ENCODE data around the gene C4BPB. TPM values are rescaled to one million over a fixed set of nuclear protein-coding genes. Genes with fewer than 3 reads are reported as not detected.

C4BPB gene
- total RNA-seq, 1 donor from 2014 or later, result 0.24 TPM

DNA sequence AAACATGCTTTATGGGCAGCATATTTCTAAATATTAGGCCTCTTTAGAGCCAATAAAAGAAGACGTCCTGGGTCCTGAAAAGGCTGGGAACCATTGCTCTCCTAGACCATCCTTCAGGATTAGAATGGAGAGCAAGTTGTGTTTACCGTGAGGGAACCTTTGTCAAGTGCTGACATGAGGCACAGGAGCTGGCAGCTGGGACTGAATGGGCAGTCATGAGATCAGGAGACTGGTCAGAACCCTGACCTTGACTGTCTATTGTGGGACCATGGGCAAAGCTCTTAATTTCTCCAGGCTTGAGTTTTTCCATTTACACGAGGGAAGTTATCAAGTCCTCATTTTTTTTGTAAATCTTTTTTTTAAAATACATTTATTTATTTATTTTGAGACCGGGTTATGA, 30.4 kb upstream of the C4BPB start:
- no peak for DNase-seq (ENCODE audit: low spot score)
- intact Hi-C loops (cut with DNase I), result loop anchor here (10.0 kb wide), 2 partner anchors 383 to 553 kb away; partner anchors contain the start of gene RASSF5

DNA sequence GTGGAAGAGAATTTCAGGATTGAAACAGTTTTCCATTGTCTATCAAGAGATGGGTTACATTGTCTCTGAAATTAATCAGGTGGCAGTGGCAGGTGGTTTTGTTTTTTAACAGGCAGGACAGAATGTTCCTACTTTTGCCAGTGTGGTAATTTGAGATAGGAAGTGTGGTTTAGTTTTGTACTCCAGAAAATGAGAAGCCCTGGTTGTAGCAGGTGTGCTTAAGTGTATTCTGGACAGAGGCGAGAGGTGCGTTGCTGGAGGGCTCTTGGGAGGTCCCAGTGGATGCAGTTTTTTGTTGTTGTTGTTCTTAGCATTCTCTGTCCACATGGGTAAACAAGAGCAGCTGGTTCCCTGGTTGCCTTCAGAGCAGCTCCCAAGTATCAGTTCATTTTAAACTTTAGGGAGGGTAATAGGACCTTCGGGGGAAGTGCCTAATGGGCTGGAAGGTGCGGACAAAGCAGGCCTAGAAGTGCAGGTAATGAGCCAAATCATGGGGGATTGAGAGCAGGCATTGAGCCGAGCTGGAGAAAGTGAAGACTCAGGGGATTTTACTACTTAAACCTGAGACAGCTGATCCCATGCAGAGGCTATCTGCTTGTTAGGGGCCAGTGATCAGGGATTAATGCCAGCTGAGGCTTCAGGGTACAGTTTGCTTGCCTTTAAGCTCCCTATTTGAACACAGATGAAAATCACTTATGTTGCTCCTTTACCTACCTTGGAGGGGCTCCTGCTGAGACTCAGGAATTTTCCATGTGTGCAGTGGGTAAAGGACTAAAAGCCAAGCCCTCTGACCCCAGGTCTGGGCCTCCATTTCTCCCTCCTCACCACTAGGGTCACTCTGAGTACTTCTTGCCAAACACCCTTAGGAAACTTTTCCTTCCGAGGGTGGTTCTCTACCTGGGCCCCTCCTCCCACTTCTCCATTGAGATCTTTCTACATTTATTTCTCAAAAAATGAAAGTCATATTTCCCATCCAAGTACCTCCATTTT, 29.5 kb upstream of the C4BPB start:
- no peak for DNase-seq (ENCODE audit: low spot score)
- intact Hi-C loops (cut with DNase I), result loop anchor here (10.0 kb wide), 2 partner anchors 384 to 554 kb away; partner anchors contain the start of gene RASSF5

DNA sequence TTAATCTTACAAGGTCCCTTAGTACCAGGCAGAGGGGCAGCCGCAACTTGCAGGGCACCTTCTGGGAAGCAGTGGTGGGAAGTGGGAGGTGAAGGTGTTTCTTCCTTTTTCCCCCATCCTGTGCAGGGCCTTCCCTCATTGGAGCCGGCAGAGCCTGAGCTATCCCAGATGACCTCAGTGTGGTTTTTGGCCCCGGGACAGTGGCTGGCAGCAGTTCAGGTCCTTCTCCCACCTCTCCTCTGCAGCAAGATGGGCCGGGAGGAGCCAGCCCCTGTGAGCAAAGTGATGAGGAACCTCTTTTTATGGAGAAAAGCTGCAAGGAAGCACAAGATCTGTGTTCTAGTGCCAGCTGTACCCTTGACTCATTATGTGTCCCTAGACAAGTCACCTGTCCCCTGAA, 28.8 kb upstream of the C4BPB start:
- no peak for DNase-seq (ENCODE audit: low spot score)
- intact Hi-C loops (cut with DNase I), result loop anchor here (10.0 kb wide), 2 partner anchors 385 to 555 kb away; partner anchors contain the start of gene RASSF5

DNA sequence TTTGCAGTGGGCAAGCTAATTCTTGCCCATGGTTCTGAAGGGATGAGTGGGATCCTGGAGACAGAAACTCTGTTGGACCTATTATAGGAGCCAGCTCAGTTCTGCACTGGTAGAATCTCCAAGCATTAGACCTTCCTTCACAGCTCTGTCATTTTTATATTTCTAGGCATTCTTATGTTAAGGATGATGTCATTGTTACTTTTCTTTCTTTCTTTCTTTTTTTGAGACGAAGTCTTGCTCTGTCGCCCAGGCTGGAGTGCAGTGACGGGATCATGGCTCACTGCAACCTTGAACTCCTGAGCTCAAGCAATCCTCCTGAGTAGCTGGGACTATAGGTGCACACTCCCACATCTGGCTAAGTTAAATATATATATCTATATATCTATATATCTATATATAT, 28.1 kb upstream of the C4BPB start:
- intact Hi-C loops (cut with DNase I), result no loop called here
- no peak for DNase-seq (ENCODE audit: low spot score)

DNA sequence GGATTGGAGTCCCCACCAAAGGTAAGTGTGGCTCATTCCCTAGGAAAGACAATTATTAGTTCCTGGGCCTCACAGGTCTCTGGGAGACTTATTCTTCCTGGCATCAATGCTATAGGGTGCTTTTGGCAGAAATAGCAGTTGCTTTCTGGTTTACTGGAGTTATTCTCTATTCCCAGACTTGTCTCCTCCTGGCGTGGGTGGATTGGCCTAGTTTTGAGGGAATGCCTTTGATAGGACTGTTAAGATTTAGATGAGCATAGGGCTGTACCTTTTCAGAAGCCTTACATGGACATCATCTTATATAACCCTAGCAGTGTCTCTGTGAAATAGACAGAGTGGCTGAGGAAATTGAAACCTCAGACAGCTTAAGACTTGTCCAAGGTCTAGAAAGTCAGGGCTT, 26.6 kb upstream of the C4BPB start:
- intact Hi-C loops (cut with DNase I), result no loop called here

DNA sequence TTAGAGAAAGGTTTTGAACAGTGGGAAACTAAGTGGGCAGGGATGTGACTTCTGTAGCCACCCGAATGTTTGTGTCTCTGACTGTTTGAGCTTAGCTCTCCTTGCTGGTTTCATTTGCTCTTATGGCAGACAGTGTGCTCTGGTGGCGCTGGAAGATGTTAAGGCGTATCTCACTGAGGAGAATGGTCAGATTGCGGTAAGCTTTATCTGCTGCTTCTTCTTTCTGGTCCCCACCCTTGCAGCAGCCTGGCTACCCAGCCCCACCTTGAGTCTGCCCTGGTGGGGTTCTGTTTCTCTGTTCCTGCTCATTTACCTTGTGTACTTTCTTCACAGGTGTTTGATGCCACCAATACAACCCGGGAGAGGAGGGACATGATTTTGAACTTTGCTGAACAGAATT, 25.6 kb upstream of the C4BPB start:
- no peak for DNase-seq (ENCODE audit: low spot score)

More for the DNA sequence above, 26.6 kb upstream of the C4BPB start:
- DNase-seq (ENCODE audit: low spot score), result no peak

DNA sequence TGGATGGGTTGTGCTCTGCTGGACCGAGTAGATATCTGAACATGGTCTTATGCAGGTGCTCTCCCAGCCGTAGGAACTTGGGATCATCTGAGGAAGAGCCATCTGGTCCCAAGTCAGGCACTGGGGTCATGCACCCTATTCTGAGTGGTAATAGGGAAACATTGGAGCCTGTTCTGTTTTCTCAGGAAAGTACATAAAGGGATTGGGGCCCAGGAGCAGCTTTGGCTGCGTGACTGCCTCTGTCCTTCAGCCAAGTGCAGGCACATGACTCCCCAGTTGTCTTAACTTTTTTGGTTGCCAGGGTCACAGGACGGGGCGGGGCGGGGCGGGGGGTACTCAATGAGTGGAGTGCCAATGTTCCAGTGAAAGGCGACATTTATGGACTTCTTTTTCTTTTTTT, 24.1 kb upstream of the C4BPB start:
- no peak for DNase-seq (ENCODE audit: low spot score)

More for the DNA sequence above, 25.6 kb upstream of the C4BPB start:
- intact Hi-C loops (cut with DNase I), result no loop called here

DNA sequence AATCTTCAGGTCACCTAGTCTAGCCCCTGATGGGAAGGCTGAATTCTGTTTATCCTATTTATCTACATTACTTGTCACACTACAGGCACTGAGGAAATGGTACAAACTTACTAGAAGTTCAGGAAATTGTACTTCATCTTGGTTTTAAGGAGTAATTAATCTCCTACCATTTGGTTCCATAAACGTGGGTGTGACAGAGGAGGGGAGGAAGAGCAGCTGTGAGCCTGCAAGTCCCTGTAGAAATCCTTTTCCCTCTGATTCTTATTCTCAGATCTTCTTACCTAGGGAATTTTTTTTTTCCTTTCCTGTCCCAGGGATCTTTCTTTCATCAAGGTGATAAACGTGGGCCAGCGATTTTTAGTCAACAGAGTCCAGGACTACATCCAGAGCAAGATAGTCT, 21.5 kb upstream of the C4BPB start:
- DNase-seq (ENCODE audit: low spot score), result no peak
- intact Hi-C loops (cut with DNase I), result loop anchor here (5.0 kb wide), 1 partner anchor 45 kb away; no protein-coding TSS in a partner anchor

More for the DNA sequence above, 24.1 kb upstream of the C4BPB start:
- intact Hi-C loops (cut with DNase I), result no loop called here

DNA sequence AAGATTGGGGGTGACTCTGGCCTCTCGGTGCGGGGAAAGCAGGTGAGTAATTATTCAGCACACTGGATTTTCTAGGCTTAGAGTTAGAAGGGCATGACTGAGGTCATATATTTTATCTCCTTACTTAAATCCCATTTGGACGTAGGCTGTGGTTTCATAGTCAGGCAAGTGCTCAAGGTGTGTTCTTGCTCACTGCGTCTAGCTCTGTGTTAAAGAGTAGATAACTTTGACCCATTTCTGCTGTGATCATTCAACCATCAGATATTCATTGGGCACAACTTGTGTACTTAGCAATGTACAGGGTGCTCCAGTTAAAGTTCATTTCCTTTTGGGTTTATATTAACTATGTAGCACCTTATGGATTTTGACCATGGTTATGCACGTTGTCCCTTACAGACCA, 21.0 kb upstream of the C4BPB start:
- intact Hi-C loops (cut with DNase I), result loop anchor here (5.0 kb wide), 1 partner anchor 45 kb away; no protein-coding TSS in a partner anchor
- no peak for DNase-seq (ENCODE audit: low spot score)

DNA sequence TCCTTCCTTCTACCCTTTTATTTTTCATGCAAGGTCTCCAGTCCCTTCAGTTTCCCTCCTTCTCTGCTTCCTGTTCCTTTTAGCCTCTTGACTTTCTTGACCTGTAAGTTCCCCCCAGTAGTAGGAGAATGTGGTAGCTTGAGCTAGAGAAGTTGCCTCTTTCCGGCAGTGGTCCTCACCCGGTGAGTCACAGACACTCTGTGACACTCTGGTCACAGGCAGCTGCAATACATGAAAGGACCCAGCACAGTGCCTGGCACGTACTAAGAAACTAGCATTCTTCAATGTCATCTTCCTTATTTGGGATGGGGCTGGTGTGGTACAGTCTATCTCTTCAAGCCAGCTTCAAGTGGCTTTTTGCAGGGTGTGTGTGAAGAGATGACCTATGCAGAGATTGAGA, 19.6 kb upstream of the C4BPB start:
- intact Hi-C loops (cut with DNase I), result loop anchor here (5.0 kb wide), 1 partner anchor 47 kb away; no protein-coding TSS in a partner anchor

DNA sequence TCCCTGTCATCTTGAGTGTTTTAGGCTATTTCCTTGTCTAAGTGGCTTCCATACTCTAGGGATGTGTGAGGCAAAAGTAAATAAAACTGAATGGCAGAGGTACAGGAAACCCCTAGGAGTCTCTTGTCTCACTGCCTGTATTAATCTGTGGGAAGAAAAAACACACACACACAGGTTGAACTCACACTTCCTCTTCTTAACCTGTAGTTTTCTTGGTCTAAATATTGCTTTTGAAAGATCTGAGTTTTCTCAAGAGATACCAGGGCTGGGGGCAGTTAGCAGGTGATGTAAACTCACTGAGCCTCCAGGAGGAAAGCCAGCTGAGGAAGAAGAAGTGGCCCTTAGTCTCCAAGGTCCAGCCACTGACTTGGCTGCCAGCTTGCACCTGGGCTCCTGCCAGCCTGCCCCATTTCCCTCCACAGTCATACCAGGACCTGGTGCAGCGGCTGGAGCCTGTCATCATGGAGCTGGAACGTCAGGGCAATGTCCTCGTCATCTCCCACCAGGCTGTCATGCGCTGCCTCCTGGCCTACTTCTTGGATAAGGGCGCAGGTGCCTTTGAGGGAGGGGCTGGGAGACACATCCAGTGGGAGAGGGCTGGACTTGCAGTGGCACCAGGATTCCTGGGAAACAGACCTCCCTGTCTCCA, 18.7 kb upstream of the C4BPB start:
- peak; percentile 81 for DNase-seq (ENCODE audit: low spot score)
- intact Hi-C loops (cut with DNase I), result loop anchor here (5.0 to 10.0 kb wide), 2 partner anchors 48 to 145 kb away; partner anchors contain the start of gene FCMR

More for the DNA sequence above, 19.6 kb upstream of the C4BPB start:
- peak; percentile 80 for DNase-seq (ENCODE audit: low spot score)

DNA sequence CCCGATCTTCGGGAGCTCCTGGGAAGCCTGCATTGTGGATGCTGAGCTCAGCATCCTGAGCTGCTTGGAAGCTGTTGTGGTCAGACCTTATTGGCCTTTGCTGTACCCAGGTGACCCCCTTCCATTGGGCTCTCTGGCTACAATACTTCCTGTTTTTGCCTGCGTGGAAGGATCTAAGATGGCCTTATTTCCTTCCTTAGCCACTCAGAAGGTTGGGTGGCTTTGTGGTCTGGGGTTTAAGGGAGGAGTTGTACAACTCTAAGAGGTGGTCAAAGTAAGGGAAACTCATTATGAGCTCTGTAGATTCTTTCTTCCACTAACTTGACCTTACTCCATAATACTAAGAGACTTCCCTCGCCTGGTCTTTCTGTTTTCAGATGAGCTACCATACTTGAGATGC, 17.8 kb upstream of the C4BPB start:
- intact Hi-C loops (cut with DNase I), result loop anchor here (10.0 kb wide), 1 partner anchor 146 kb away; the partner anchor contains the start of gene FCMR
- DNase-seq (ENCODE audit: low spot score), result no peak

DNA sequence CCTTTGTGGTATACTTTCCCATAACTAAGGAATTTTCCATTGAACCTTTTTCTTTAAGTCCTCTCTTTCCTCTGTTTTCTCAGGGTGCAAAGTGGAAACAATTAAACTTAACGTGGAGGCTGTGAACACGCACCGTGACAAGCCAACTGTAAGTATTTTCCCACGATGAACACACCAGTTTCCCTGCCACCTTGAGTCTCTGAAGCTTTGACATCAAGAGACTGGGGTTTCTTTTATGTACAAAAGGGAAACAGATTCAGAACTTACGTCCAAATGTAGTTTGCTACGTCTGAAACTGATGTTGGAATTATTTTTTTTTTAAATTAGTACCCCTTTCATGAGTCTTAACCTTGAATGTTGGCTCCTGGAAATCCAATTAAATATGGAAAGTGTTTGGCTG, 17.2 kb upstream of the C4BPB start:
- intact Hi-C loops (cut with DNase I), result loop anchor here (10.0 kb wide), 1 partner anchor 147 kb away; the partner anchor contains the start of gene FCMR
- DNase-seq (ENCODE audit: low spot score), result no peak

DNA sequence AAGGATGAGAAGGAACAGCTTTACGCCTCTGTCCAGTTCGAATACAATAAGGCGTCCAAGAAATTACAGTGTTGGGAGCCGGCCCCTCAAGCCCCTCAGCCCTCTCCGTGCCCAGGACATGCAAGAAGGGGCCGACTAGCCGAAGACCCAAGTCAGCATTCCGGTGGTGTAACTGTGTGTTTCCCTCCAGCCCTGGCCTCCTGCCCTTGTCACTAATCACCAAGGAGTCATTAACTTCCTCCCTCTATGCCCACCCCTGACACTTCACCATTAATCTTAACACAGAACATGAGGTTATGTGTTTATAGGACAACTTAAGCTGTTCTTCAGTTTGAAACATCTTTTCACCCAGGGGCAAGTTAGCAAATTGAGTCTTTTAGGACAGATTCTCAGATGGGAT, 16.4 kb upstream of the C4BPB start:
- no peak for DNase-seq (ENCODE audit: low spot score)
- intact Hi-C loops (cut with DNase I), result loop anchor here (10.0 kb wide), 1 partner anchor 147 kb away; the partner anchor contains the start of gene FCMR

DNA sequence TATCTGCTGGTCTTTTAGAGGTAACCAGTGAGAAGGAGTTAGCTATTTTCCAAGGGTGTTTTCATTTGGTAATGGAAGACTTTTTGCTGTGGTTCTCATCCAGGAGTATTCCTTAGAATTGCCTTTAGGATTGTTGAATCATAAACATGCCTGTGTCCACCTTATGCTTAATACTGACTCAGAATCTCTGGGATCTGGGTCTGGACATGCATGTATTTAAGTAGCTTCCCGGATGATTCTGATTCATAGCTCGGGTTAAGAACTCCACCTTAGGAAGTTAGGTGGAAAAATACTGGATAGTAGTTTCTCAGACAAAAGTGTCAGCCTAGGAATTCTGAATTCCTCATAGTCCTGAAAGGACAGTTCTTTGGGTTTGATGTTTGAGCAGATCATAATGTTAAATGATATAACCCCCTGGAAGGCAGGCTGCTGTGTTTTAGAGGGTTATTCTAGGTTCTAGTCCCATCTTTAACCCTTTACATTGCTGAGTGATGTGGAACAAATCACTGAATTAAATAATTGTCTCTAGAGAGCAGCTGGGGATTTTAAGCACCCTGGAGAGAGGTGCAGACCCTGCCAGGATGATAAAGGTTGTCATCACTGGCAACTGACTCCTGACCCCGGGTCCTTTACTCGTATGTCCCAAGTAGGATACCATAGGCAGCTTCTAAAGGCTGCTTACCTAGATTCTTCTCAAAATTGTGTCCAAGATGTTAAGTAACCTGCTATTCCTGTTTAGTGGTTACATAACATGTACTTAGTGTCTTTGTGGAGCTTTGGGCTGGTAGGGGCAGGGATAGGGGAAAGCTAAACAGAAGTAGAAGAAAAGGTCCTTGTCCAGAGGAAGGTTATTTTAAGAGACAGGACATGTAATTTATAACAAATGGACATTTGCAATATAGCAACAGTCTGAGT, 14.5 kb upstream of the C4BPB start:
- intact Hi-C loops (cut with DNase I), result loop anchor here (10.0 kb wide), 1 partner anchor 149 kb away; the partner anchor contains the start of gene FCMR
- DNase-seq (ENCODE audit: low spot score), result no peak

DNA sequence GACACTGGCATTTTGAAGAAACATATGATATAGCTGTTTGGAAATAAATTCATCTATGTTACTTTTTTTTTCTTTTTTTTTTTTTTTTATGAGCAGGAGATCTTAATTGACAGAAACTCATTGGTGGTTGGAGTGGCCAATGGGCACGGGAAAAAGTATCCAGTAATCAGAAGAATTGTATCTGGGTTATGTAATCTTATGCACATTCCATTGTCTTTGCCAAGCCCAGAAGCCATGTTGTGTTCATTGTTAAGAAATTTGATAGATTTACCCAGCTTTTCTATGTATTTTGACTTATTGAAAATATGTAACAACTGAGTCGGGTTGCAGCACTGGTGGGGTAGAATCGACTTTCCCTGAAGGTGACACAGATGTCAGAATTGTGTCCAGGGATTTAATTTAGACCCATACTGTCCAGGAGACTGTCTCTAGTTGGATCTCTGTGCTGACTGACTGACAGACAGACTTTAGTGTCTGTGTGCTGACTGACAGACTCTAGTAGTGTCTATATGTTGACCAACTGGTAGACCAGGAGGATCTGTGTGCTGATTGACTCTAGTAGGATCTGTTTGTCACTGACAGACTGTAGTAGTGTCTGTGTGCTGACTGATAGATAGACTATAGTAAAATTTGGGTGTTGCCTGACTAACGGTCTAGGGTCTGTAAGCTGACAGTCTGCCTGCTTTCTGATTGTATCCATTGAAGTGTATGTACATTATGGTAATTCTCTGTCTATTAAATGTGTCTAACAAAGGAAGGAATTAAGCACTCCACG, 12.3 kb upstream of the C4BPB start:
- intact Hi-C loops (cut with DNase I), result loop anchor here (2.0 to 10.0 kb wide), 2 partner anchors 28 to 152 kb away; partner anchors contain the start of gene FCMR
- no peak for DNase-seq (ENCODE audit: low spot score)

DNA sequence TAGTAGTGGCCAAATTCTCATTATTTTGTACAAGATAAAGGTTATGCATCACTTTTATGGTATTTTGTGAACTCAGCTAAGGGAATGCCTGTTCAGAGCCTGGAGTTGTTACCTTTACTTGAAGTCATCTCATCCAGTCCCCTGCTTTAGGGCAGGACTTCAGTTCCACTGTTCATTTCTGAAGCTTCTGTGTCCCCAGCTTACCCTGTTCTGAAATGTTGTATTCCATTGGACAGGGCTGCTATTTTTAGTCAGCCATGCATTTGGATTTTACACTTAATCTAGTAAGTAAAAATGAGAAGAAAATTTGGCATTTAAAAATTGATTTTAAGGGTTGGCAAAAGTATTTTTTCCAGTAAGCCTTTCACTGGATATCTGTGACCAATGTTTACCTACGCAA, 11.6 kb upstream of the C4BPB start:
- no peak for DNase-seq (ENCODE audit: low spot score)
- intact Hi-C loops (cut with DNase I), result loop anchor here (2.0 to 10.0 kb wide), 2 partner anchors 28 to 152 kb away; partner anchors contain the start of gene FCMR
